Activated naive CD8-positive, alpha-beta T cell treated with anti-CD3 and anti-CD28 coated beads, Interleukin-2, amount 10 ng/mL, durations not matched to agents 7 days and 5 days (primary cell): Measurements from ENCODE around the gene SEMA5B. TPM values are rescaled to one million over a fixed set of nuclear protein-coding genes. Genes with fewer than 3 reads are reported as not detected.

ENCODE experiments used
- ATAC-seq: fragments of 150-1000 bp; cut with Tn5 transposase; one replicate; pipeline ENCODE4 v1.10.0; 2021; ENCODE audit warnings: low read depth, moderate library complexity
- POLR2A ChIA-PET: fragments of 350-600 bp; sonication (Branson Sonifier 250); formaldehyde crosslinking; loops from one replicate; lab custom pipeline; 2021; ENCODE audit warnings: antibody characterized with exemption; lab: Charles Lee
- DNase-seq: peaks from one replicate; pipeline ENCODE4 v3.0.0; 2021
- H3K27ac Mint-ChIP-seq: one replicate; pipeline ENCODE4 v1.8.0; 2022; ENCODE audit warnings: mild to moderate bottlenecking, mixed read lengths
- H3K27me3 Mint-ChIP-seq: one replicate; pipeline ENCODE4 v1.8.0; 2022; ENCODE audit warnings: mild to moderate bottlenecking, moderate library complexity, mixed read lengths
- H3K36me3 Mint-ChIP-seq: one replicate; pipeline ENCODE4 v1.8.0; 2021; ENCODE audit warnings: mild to moderate bottlenecking, mixed read lengths
- H3K4me1 Mint-ChIP-seq: one replicate; pipeline ENCODE4 v1.8.0; 2021; ENCODE audit warnings: mixed read lengths
- H3K4me3 Mint-ChIP-seq: one replicate; pipeline ENCODE4 v1.8.0; 2022; ENCODE audit warnings: mild to moderate bottlenecking, moderate library complexity, mixed read lengths
- H3K9me3 Mint-ChIP-seq: one replicate; pipeline ENCODE4 v1.8.0; 2021; ENCODE audit warnings: mixed read lengths
- total RNA-seq, 2 experiments: library from RNA; stranded (reverse); gene quantifications; one replicate each; pipeline ENCODE4 v1.2.3, GENCODE V29; 2021

The SEMA5B gene
- total RNA-seq, 2 experiments from 2014 or later, result 0.17 to 0.28 TPM

- no peaks in the 10 kb centered on the region for H3K4me1 Mint-ChIP-seq
Measured at GRCh38 chr3:123048480-123049237, 21.1 kb upstream of the SEMA5B start.

DNA sequence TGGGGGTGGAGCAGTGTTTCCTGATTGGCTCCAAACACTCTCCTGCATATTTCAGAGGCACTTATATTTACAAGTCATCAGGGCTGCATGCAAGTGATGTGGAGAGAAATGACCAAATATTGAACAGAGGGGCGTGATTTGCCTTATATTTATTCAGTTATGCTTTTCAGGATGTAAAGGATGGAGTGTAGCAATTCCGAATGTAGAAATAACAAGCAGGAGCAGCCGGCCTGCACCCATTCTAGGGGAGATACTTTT is 19.4 kb upstream of the SEMA5B start:
- Mint-ChIP-seq H3K36me3 (no peaks in the 10 kb centered on the region), H3K27me3 (peaks cover 18% of the 10 kb centered on the region), H3K4me1 (no peaks in the 10 kb centered on the region), H3K27ac (no peak overlapping the region), H3K9me3 (no peaks in the 10 kb centered on the region), H3K4me3 (no peak overlapping the region)
- no peak for DNase-seq
- POLR2A ChIA-PET, result no interaction called here
- ATAC-seq, result no peak

More at GRCh38 chr3:123048480-123049237, 21.1 kb upstream of the SEMA5B start:
- ATAC-seq, result no peak
- POLR2A ChIA-PET, result interaction anchor here (0.6 kb wide), 1 partner anchor 1227 kb away, joined by 3 read pairs; no protein-coding TSS in a partner anchor
- Mint-ChIP-seq H3K4me3 (no peak overlapping the region), H3K9me3 (no peaks in the 10 kb centered on the region), H3K27me3 (peaks cover 10% of the 10 kb centered on the region), H3K36me3 (no peaks in the 10 kb centered on the region), H3K27ac (no peak overlapping the region)
- no peak for DNase-seq

GRCh38 chr3:123046262-123047061 is 18.9 kb upstream of the SEMA5B start:
- Mint-ChIP-seq H3K27ac (no peak overlapping the region), H3K9me3 (no peaks in the 10 kb centered on the region), H3K36me3 (no peaks in the 10 kb centered on the region), H3K4me1 (no peaks in the 10 kb centered on the region), H3K4me3 (no peak overlapping the region), H3K27me3 (peaks cover 16% of the 10 kb centered on the region)
- ATAC-seq, result no peak
- DNase-seq, result no peak
- POLR2A ChIA-PET, result no interaction called here

DNA sequence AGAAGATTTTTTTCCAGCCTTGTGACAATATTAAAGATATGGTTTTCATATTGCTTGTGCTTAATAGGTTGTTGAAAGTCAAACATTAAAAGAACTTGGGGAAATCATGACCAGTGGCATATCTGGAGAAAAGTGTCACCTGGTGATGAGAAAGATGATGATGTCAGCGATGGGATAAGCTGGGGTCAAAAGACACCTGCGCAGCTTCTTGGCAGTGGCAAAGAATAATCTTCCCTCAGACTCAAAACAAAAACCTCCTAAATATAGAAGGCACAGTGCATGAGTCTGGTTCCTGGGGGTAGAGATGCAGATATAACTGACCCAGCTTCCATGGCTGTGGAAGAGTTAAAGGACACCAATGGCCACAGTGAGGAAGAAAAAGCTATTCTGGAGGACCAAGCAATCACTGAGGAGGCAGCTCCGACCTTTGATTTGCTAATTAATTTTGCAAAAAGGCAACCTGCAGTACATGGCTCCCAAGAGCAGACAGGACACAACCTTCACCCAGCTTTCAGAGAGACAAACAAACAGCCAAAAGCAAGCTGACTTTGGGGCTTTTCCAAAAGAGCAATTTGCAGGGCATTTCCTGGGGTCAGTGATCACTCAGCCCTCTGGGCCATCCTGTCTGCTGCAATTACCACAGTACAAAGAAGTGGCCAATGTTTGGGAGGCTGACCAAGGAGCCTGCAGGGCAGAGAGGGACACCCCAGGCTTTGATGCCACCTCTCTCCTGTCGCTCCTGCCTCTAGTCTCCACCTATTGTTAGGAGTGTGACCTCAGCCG is 17.6 kb upstream of the SEMA5B start:
- no peaks in the 10 kb centered on the region for H3K36me3 Mint-ChIP-seq
- ATAC-seq (no peak), DNase-seq (no peak)
- peaks cover 20% of the 10 kb centered on the region for H3K27me3 Mint-ChIP-seq
- POLR2A ChIA-PET, result interaction anchor here (0.7 kb wide), 1 partner anchor 342 kb away, joined by 3 read pairs; no protein-coding TSS in a partner anchor
- H3K9me3 Mint-ChIP-seq, result no peaks in the 10 kb centered on the region
- H3K4me3 Mint-ChIP-seq, result no peak overlapping the region
- no peaks in the 10 kb centered on the region for H3K4me1 Mint-ChIP-seq
- H3K27ac Mint-ChIP-seq, result no peak overlapping the region

DNA sequence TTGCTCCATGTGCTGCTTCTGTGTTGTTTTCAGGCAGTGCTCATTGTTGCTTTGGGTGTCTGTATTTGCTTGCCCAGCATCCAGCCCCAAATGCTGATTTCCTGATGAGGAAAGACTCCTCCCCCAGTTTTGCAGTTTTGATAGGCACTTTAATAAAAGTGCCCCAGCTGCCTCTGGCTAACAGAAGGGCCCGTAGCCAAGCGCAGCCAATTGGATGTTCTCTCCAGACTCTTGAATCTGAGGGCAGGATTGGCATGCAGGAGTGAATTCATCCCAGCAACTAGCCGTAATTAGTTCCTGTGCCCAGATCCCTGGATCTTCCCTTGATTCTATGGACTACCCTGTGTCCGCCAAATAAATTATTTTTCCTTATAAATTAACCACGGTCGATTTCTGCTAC is 14.8 kb upstream of the SEMA5B start:
- no peak overlapping the region for H3K4me3 Mint-ChIP-seq
- POLR2A ChIA-PET, result no interaction called here
- H3K4me1 Mint-ChIP-seq, result no peaks in the 10 kb centered on the region
- no peaks in the 10 kb centered on the region for H3K36me3 Mint-ChIP-seq
- H3K27me3 Mint-ChIP-seq, result peaks cover 44% of the 10 kb centered on the region
- no peaks in the 10 kb centered on the region for H3K9me3 Mint-ChIP-seq
- ATAC-seq (no peak), DNase-seq (no peak)
- no peak overlapping the region for H3K27ac Mint-ChIP-seq

DNA sequence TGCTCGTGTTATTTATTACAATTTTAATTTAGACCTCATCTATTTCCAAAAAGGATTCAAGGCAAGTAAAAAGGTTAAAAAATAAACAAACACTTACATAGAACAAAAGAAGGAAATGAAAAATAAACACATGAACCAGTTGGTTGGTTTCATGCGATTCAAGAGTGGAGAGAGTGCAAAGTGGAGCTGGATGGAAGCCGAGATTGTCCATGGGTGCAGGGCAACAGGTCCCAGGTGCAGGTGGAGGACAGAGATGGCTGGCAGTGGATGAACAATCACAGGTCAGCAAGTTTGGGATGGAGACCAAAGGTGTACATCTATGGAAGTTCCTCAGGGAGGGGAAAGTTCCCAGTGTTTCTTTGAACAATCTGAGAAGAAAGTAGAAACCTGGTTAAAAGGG is 11.6 kb upstream of the SEMA5B start:
- Mint-ChIP-seq H3K4me1 (no peaks in the 10 kb centered on the region), H3K4me3 (no peak overlapping the region), H3K9me3 (no peaks in the 10 kb centered on the region), H3K27ac (no peak overlapping the region), H3K27me3 (peaks cover 54% of the 10 kb centered on the region), H3K36me3 (no peaks in the 10 kb centered on the region)
- DNase-seq, result no peak
- POLR2A ChIA-PET, result no interaction called here
- ATAC-seq, result no peak

- DNase-seq (no peak), ATAC-seq (no peak)
- no peak overlapping the region for H3K4me3 Mint-ChIP-seq
- H3K27me3 Mint-ChIP-seq, result peaks cover 55% of the 10 kb centered on the region
- H3K4me1 Mint-ChIP-seq, result no peaks in the 10 kb centered on the region
- H3K9me3 Mint-ChIP-seq, result no peaks in the 10 kb centered on the region
- H3K27ac Mint-ChIP-seq, result no peak overlapping the region
- POLR2A ChIA-PET, result no interaction called here
- H3K36me3 Mint-ChIP-seq, result no peaks in the 10 kb centered on the region
Measured at GRCh38 chr3:123038751-123039150, 11.2 kb upstream of the SEMA5B start.

DNA sequence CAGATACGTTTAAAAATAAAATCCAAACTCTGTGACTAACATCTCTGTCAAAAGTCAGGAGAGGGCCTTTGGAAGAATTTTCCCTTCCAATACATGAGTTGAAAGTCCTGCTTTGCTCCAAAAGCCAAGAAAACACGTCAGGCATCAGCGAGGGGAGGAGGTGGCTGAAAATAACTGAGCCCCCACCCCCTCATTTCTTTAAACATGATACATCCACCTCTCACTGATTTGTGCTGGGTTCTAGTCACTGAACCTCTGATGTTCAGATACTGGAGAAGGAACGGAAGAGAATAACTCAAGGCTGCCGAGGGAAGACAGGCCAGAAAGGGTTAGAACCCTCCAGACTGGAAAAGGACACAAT is 9.4 kb upstream of the SEMA5B start:
- no peaks in the 10 kb centered on the region for H3K9me3 Mint-ChIP-seq
- ATAC-seq, result no peak
- POLR2A ChIA-PET, result no interaction called here
- no peaks in the 10 kb centered on the region for H3K36me3 Mint-ChIP-seq
- DNase-seq, result no peak
- no peak overlapping the region for H3K27ac Mint-ChIP-seq
- H3K4me3 Mint-ChIP-seq, result no peak overlapping the region
- peaks cover 48% of the 10 kb centered on the region for H3K27me3 Mint-ChIP-seq
- no peaks in the 10 kb centered on the region for H3K4me1 Mint-ChIP-seq

- Mint-ChIP-seq H3K9me3 (no peaks in the 10 kb centered on the region), H3K36me3 (no peaks in the 10 kb centered on the region), H3K4me1 (no peaks in the 10 kb centered on the region), H3K27me3 (peaks cover 48% of the 10 kb centered on the region), H3K27ac (no peak overlapping the region), H3K4me3 (no peak overlapping the region)
- ATAC-seq (no peak), DNase-seq (no peak)
- POLR2A ChIA-PET, result no interaction called here
Measured at GRCh38 chr3:123036352-123037014, 8.9 kb upstream of the SEMA5B start.

GRCh38 chr3:123034996-123035395 is 7.4 kb upstream of the SEMA5B start:
- Mint-ChIP-seq H3K36me3 (no peaks in the 10 kb centered on the region), H3K27me3 (peaks cover 46% of the 10 kb centered on the region), H3K27ac (no peak overlapping the region), H3K4me3 (no peak overlapping the region), H3K9me3 (no peaks in the 10 kb centered on the region), H3K4me1 (no peaks in the 10 kb centered on the region)
- POLR2A ChIA-PET, result no interaction called here
- no peak for DNase-seq
- ATAC-seq, result no peak

GRCh38 chr3:123034120-123034519 is 6.6 kb upstream of the SEMA5B start:
- Mint-ChIP-seq H3K27me3 (peaks cover 48% of the 10 kb centered on the region), H3K4me1 (no peaks in the 10 kb centered on the region), H3K9me3 (no peaks in the 10 kb centered on the region), H3K4me3 (no peak overlapping the region), H3K27ac (no peak overlapping the region), H3K36me3 (no peaks in the 10 kb centered on the region)
- POLR2A ChIA-PET, result no interaction called here
- ATAC-seq (no peak), DNase-seq (no peak)

DNA sequence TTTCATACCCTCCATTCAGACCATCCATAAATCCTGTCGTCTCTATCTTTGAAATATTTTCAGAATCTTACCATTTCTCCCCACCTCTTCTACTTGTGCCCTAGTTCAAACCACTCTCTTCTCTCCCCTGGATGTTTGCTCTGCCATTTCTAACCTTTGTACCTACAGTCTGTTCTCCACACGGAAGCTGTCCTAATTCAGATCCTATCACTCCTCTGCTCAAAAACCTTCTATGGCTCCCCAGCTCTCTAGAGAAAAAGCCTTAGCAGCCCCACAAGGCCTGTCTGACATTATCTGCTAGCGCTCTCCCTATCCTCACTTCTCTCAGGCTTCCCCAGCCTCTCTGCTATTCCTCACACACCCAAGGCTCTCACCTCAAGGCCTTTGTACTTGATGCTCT is 4.5 kb upstream of the SEMA5B start:
- no peak overlapping the region for H3K27ac Mint-ChIP-seq
- no peak overlapping the region for H3K4me3 Mint-ChIP-seq
- ATAC-seq (no peak), DNase-seq (no peak)
- no peaks in the 10 kb centered on the region for H3K9me3 Mint-ChIP-seq
- peaks cover 44% of the 10 kb centered on the region for H3K27me3 Mint-ChIP-seq
- no peaks in the 10 kb centered on the region for H3K36me3 Mint-ChIP-seq
- H3K4me1 Mint-ChIP-seq, result peaks cover 5% of the 10 kb centered on the region
- POLR2A ChIA-PET, result interaction anchor here (0.6 kb wide), 1 partner anchor 213 kb away, joined by 6 read pairs; no protein-coding TSS in a partner anchor

DNA sequence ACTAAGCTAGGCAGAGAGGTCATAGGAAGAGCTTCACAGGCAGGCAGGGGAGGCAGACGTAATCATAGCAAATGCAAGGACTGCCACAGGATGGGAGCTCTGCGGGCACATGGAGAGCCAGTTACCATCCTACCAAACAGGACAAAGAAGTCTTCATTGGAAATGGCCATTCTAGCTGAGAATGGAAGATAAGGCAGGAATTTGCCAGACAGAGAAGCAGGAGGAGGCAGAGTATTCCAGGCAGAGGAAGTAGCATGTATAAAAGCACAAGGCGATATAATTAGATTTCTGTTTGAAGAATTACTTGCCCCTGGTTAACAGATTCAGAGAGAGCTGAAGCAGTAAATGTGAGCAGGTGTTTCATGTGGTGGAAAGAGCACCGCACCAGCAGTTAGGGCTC is 3.5 kb upstream of the SEMA5B start:
- H3K27ac Mint-ChIP-seq, result no peak overlapping the region
- no peaks in the 10 kb centered on the region for H3K9me3 Mint-ChIP-seq
- H3K4me1 Mint-ChIP-seq, result peaks cover 8% of the 10 kb centered on the region
- no peak for DNase-seq
- ATAC-seq, result no peak
- POLR2A ChIA-PET, result no interaction called here
- no peaks in the 10 kb centered on the region for H3K36me3 Mint-ChIP-seq
- H3K4me3 Mint-ChIP-seq, result no peak overlapping the region
- peaks cover 50% of the 10 kb centered on the region for H3K27me3 Mint-ChIP-seq
